Stimulated activated CD8-positive, alpha-beta memory T cell treated with anti-CD3 and anti-CD28 coated beads, Interleukin-15, amount 100 ng/mL, for 4 hours (primary cell): Measurements from ENCODE around the gene DAPK2.

Experiments
- DNase-seq, 2 donors: peaks; one replicate each; pipeline ENCODE4 v3.0.0-alpha.2; 2020; ENCODE audit warnings: low read depth in 2 of 2

The DAPK2 gene

DNA sequence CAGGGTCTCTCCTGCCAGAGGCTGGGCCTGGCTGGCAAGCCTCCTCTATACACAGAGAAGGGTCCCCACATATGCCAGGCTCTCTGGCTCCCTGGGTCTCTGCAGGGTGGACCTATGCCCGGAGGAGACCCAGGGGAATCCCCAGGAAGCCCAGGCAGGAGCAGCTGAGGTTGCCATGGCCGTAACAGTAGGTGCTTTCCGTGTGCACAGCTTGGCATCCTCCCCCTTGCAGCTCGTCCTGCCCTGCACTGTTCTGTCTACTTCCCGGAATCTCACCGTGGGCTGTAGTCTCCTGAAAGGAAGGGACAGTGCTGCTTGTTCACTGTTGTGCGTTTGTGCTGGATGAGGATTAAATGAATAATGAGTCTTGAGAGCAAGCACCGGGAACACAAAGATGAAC lies 47.8 kb downstream of the DAPK2 start:
- DNase-seq, result no peak

DNA sequence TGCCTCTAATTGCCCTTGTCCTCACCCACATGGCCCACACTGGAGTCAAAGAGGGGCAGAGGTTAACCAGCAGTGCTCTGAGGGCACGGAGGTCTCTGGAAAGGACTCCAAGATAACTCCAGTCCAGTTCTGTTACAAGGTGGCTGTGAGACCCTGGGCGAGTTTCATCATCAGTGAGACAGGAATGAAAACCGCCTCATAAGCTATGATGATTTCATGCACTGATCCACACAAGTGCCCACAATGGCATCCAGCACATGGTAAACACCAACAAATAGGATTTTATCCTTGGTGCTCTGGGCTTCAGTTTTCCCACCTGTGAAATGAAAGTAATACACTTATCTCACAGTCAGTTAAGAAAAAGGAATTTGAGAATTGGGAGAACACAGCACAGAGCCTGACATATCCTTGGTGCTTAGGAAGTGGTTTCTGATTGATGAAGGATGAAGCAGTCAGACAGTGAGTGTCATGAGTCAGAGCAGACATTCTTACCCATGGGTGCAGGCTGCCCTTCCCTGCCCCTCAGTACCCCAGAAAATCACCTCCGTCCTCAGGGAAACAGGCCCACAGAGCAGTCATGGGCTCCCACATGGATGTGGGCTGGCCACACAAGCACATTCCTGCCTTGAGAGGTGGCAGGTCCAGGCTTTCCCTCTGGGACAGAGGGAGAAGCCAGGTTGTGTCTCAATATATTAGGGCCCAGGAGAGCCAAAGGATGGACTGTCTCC lies 48.4 kb downstream of the DAPK2 start:
- DNase-seq, result no peak

DNA sequence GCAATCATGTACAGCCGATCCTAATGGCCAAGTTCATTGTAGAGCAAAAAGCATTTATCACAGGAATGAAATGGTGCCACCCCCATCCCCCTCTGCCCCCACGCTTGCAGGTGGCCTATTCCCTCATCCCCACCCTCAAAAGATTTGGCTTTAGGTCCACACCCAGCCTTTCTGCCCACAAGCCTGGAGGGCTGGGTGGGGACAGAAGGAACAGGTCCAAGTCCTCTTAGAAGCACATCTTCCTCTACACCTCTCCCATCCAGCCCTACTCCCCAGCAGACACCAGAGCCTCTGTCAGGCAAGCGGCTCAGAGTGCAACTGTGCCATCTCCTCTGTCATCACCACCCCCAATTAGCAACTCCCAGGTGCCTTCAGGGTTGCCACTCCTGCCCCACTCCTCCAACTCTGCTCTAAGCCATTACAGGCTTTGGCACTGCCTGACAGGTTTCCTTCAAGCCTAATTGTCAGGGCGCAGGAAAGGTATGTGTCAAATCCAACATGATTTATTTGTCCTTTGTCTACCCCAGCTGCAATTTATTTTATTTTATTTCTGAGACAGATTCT lies 49.4 kb downstream of the DAPK2 start:
- DNase-seq, result no peak

DNA sequence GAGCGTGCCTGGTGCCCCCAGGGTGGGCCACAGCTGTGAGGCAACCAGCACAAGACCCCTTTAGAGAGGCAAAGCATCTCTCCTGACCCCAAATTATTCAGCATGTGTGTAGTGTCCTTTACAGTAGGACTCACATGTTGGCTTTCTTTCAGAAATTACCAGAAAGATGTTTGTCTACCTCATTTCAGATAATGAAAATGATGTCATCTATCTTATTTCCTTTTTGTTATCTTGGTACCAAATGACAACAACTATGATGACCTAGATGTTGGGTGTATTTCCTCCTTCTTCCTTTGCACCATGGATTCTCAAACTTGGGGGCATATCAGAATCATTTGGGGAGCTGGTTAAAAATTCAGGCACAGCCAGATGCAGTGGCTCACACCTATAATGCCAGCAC lies 50.5 kb downstream of the DAPK2 start:
- no peak for DNase-seq

DNA sequence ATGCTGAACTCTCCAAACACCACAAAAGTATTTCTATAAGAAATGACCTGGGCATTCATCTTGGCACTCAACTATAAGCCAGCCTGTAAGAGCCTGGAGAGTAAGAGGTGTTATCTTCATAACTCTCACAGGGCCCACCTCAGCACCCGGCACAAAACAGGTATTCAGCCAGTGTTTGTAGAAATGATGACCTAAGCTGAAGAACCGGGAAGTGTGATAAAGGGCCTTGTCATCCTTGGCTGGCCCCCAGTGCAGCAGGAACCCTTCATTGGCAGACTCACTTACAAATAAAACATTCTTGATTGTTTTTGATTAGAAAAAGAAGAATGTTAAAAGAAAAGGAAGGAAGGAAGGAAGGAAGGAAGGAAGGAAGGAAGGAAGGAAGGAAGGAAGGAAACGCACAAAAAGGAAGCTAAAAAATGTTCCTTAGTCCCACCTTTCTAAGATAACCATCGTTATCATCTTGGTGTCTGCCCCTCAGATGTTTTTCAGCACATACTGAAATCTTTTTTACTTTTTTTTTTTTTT lies 52.1 kb downstream of the DAPK2 start:
- DNase-seq, result no peak

DNA sequence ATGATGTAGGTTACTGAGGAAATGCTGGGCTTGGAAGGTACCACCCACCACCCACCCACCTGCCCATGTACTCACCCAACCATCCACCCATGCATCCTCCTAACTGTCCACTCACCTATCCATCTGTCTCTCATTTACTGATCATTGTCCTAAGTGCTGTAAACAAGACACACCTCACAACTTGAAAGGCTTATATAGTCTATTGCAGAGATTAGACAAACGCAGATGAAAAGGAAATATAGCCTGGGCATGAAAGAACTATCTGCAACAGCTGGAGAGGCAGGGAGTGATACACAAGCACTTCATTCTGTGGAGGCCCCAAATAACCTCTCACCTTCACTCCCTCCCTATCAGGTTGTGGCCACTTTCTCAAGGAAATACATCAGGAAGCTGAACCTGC lies 54.0 kb downstream of the DAPK2 start:
- DNase-seq, result no peak

DNA sequence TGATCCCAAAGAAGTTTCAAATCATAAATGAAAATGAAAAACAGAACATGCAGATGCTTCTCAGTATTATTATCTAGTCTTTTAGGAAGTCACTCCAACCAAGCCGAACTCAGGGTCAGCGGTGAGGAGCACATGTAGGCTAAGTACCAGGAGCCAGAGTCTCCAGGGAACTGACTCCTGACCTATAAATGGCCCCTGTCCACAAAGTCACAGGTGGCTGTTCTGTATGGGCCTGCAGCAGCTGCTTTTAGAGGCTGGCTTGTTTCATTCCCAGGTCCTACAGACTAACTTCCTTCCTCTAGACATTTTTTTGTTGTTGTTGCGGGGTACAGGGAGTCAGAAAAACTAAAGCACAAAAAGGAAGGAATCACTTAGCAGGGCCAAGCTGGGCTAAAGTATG lies 54.6 kb downstream of the DAPK2 start:
- no peak for DNase-seq

DNA sequence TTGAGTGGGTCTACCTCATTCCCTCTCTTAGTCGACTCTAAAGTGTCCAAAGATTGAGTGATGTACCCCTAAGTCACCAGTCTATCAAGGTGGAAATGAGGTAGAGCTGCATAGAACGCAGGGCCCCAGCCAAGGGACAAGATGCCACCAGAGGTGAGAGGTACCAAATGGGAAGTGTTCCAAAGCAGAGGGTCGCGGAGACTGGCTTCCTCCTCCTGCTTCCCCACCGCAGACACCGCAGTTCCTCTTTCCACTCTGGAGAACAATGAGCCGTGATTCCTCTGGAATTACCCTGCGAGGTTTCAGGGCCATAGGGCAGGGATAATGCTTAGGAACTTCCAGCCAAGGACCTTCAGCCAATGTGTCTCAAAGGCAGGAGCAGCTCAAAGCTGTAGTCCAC lies 55.8 kb downstream of the DAPK2 start:
- DNase-seq, result no peak

DNA sequence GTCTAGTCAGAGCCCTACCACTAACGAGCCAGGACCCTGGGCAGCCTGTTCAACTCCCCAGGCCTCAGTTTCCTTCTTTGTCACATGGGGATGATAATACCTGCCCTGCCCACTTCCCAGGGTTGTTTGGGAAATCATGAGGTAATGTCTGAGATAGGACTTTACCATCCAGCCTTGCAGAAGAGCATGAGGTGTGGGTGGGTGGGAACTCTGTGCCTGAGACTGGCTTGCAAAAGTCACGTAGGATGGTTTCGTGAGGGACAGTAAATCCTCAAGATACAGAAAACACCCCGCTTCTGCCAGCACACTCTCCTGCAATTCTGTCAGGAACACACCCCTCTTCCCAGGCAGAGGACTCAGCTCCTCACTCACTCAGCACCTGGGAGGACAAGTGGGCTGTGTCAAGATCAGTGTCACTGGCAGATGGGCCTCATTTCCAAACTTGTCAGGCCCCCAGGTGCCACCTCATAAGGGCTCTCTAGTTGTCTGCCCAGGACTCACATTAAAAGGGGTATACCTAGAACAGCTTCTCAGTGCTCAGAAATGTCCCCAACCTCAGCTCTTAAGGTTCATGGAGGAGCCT lies 58.4 kb downstream of the DAPK2 start:
- no peak for DNase-seq

DNA sequence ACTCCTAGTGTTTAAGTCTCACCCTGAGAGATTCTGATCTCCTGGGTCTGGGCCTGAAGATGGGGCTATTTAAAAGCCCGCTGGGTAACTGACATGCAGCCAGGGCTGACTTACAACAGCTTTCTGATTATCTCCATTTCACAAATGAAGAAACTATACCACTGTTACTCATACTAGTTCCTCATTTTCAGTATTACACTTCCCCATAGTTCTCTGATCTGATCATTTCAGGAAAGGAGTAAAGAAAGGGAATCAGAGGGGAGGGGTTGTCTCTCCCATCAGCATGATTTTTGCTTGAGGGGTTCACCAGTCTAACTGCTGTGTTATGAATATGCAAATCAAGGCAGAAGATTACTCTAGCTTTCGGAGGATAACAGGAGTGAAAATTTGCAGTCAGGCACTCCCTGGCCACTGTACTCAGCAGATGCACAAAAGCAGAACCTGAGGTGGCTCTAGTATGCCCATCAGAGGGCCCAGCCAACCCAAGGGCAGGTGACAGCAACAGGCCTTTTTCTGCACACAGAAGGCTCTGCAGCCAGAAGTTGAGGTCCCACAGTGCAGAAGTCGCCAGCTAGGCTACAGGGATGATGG lies 59.4 kb downstream of the DAPK2 start:
- no peak for DNase-seq

DNA sequence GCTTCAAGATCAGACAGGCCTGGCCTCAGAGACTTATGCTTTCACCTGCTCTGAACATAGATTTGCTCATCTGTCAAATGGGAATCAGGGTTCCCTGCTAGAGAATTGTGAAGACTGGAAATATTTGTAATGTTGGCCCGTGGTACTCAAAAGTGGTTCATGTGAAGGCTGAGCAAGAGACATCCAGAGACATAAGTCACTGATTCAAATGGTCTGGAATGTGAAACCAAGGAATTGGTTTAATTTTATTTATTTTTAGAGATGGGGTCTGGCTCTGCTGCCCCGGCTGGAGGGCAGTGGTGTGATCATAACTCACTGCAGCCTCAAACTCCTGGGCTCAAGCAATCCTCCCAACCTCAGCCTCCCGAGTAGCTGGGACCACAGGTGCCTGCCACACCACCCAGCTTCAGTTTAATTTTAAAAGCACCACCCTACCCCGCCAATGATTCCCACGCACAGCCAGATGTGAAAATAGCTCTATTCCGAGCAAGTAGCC lies 60.1 kb downstream of the DAPK2 start:
- DNase-seq, result no peak

DNA sequence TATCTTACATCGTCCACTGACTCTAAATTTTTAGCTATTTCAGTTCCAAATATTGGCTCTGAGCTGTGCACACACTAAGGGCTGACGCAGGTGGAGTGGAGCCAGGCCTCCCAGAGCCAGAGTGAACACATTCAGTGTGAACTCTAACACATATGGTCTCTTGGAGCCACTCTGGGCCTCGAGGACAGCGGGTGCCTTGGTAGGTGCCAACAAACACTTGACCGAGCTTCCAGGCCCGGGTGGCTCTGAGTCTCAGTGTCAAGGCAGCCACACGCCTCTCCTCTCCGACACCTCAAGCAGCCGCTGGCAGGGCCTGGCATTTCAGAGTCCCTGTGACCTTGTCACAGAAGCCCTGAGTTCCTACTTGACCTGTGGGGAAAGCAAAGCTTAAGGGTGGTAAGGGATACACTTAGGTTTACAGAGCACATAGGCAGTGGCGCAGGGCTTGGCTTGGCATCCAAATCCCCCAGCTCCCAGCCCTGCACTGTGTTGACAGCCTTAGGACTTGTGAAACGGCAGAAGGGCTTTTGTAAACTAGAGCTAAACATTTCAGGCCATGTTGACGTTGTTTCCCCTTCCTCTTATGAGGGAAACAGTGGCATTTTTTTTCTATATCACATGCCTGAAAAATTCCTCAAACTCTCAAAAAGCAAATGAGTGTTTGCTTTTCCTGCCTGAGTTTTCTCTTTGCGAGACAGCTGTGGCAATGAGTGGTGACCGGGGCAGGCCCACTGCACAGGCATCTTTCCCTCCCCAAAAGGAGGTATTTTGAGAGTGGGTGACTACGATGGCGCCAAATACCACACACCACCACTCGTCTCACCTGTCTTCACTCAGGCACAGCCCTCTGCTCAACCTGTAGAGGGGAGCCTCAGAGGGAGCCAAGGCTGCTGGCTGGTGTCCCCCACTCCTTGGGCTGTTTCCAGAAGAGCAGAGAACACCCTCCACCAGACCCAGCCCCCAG lies 60.8 kb downstream of the DAPK2 start:
- DNase-seq, result no peak

DNA sequence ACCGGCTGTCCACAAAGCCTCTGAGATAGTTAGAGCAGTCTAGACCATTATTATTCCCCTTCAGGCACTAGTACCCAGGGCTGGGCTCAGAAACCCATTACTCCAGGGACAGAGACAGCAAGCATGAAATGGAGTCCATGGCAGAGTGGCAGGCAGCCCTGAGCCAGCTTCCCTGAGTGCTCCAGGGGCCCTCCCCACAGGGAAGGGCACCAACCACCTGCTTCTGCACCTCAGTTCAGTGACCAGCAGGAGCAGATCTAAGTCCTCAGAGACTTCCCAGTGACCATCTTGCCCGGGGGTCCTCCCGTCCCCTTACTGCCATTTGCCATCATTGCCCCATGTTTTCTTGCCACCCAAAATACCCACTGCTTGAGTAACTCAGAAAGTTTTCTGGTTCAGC lies 62.0 kb downstream of the DAPK2 start:
- no peak for DNase-seq

DNA sequence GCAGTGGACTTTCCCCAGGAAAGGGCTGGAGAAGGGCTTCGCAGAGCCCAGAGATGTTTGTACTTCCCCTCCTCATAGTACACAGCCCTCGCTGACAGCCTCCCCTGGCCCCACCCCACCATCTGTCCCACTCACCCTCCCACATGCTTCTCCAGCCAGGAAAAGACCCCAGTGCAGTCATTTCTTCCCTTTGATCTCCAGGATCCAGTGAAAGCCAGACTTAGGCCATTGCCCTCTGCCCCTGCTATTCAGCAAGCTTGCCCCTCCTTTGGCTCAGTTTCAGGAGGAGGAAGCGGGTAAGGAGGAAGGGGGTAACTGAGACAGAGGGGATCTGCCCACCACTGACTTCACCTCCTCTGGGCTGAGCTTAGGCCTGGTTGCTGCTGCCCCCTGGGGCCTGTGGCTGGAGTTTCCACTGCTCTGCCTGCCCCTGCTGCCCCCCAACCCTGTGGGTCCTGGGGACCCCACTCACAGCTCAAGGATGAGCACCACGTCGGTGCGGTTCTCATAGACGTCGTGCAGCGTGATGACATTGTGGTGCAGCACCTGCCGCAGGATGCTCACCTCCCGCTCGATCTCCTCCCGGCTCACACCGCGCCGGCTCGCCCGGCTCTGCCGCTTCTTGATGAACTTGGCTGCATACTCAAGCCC lies 63.1 kb downstream of the DAPK2 start:
- DNase-seq, result no peak

DNA sequence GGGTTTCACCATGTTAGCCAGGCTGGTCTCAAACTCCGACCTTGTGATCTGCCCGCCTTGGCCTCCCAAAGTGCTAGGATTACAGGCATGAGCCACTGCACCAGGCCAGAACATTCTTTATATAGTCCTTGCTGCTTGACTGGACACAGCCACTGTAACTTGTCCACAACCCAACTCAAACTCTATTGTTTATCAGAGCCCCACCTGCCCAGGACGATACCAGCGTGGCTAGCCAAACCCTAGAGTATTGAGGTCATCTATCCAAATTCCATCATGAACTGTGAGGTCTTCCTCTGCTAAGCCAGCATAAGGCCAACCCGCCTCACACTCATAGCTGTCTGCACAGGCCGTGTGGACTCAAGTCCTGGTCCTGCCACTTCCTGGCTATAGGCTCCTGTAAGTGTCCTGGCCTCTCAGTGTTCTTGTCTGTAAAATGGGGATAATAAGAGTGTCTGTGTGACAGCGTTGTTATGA lies 63.9 kb downstream of the DAPK2 start:
- no peak for DNase-seq

DNA sequence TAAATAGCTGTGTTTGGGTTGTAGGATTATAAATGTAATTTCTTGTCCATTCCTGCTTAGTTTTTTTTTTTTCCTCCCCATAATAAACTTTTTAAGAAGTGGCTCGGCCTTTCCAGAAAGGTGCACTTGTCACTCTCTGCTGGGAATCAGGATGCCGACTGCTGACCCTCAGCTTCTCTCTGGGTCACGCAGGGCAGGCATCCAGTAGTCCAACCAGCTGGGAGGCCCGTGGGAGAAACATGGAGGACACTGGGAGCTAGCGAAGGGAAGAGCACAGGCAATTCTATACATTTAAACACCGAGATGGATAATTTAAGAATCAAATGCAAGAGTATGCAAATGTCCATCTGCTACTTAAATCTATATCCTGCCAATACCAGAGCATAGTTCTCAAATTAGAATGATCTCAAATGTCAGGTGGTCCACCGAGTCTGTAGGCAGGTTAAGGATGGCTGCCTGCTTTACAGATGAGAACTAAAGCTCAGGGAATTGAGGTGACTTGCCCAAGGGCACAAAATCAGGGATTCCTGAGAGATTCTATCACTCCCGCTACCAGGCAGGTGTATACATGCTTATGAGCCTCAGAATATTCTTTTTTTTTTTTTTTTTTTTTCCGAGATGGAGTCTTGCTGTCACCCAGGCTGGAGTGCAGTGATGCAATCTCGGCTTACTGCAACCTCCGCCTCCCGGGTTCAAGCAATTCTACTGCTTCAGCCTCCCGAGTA lies 64.5 kb downstream of the DAPK2 start:
- DNase-seq, result no peak

DNA sequence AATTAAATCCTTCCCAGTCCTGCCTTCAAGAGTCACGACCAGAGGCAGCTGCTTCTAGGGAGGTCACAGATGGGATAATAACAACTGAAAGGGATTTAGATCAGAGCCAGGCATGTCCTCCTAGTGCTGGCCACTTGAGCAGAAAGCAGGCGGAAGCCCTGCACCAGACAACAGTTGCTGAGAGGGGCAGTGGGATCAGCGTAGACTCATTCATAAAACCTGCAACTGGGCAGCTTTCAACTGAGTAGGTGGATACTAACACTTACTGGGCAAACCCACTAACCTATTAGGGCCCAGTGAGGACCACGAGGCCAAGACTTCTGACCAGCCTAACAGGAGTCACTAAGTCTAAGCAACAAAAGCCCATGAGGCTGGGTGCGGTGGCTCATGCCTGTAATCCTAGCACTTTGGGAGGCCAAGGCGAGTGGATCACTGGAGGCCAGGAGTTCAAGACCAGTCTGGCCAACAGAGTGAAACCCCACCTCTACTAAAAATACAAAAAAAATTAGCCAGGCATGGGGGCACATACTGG lies 67.0 kb downstream of the DAPK2 start:
- DNase-seq, result no peak

DNA sequence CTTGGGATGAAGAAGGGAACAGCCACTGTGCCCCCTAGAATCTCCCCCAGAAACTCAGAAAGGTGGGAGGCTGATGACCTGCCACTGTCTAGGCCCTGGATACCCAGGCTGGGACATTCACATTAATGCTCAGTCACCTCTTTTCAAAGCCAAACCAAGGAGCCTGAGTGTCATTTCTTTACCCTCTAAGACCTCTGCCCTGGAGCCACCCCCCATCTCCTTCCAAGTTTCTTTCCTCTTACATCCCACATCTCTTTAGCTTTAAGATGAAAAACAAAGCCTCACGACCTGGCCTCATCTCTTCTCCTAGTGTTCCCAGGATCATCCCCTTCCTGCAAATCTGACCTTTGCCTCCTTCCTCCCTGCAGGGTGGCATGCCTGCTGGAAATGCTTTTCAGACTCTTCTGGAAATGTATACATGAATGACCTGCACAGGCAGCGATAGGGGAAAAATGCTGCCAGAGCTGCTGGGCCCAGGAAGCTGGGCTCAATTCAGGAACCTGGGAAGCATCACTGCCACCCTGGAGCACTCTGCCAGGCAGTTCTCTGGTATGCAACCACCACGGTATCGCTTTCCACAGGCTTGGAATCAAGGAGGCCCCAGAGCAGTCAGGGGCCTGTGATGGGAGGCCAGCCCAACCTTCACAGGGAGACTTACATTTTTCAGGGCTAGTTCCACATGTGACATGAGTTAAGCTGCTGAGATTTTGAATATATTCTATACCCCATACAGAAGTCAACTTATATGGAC lies 67.6 kb downstream of the DAPK2 start:
- DNase-seq, result no peak

DNA sequence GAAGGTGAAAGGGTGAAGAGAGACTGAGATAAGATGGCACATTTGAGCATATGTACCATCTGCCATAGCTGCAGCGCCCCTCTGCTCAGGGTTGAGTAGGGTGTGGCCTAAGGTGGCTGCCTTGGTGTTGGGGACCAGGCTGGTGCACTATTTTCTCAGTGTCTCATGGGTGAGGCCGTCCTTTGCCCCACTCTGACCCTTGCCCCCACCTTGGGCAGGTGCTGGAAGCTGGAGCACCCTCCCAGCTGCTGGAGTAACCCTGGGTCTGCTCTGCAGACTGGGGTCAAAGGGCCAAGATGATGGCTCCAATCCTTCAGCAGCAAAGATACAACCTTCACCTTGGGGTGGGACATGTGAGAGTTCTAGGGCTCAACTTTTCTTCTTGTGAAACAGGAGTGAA lies 69.2 kb downstream of the DAPK2 start:
- DNase-seq, result no peak
